Measurements from ENCODE around the gene ZBTB45. TPM values are rescaled to one million over a fixed set of nuclear protein-coding genes. Genes with fewer than 3 reads are reported as not detected.
A peak's percentile ranks its signal among the peaks of the same experiment; 100 is the strongest.
"Not testable (repeated sequence)": the region's sequence is repeated elsewhere in the genome, so short reads cannot be mapped to it uniquely, and the experiment has no call there.

ZBTB45 gene
- total RNA-seq, 1 donor = 4.7 TPM

DNA sequence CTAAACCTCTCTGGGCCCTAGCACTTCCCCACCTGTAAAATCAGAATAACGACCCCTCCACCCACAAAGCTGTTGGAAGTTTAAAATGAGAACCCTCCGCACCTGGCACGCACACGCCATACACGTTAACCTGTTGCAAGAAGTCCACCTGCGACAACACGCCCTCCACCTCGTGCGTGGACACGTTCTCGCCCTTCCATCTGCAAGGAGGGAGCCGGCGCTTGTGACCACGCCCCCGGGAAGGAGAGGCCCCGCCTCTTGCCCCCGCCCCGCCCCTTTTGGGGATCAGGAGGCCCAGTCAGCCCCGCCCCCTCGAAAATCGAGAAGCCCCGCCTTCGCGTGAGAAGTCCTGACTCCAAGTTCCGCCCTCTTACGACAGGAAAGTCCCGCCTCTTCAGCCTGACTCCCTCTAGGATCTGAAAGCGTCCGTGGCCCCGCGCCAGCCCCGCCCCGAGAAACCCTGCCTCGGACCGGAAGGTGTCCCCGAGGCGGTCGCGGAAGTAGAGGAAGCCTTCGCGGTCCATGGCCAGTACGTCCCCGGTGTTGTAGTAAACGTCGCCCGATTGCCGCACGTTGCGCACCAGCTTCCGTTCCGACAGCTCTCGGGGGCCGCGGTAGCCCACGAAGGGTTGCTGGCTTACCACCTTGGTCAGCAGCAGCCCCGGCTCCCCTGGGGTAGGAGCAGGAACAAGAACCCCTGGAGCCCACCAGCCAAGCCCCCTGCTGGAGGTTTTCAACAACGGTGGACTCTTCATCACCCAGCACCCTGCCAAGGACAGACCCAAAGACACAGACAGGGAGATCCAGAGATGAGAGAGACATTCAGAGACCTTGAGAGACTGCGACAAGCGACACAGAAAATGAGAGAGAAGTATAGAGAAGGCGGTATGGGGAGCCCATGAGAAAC, 20.3 kb downstream of the ZBTB45 start:
- peak overlapping the region; percentile 74 for H3K4me3 ChIP-seq (ENCODE audit: low read depth, low read length)
- peak; percentile 98 for DNase-seq (ENCODE audit: low read depth)
- TF ChIP-seq CTCF (IDR thresholded peaks at IDR 0.05; ENCODE audit: insufficient read depth, low read depth, low read length) = peak; percentile 51

DNA sequence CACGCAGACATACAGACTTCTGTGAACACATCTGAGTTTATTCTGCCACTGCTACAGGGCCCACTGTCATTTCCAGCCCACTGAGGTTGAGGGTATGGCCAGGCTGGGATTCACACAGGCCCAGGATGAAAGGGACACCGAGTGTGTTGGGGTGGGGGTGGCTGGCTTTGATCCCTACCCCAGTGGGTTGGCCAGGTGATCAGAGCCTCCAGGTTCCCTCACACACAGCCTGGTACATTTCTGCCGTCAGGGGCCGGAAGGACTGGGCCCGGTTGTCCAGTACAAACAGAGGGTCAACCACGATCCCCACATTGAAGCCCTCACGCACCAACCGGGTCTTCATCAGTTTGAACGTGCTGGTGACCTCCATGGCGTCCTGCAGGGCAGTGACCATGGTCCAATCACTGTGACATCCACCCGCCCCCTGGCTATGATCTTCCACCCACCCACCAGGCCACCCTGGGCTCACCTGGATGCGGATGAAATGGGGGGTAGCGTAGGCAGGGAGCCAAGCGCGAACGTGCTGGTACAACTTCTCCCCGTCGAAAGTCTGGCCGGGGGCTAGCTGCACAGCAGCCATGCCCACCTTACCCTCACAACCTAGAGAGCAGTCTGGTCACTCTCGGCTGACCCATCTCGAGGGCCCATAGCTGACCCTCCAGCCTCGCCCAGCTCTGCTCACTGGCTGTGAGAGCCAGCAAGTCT, 21.1 kb downstream of the ZBTB45 start:
- DNase-seq (ENCODE audit: low read depth) = no peak
- H3K4me3 ChIP-seq (ENCODE audit: low read depth, low read length) = peak overlapping the region; percentile 74
- no peak for TF ChIP-seq CTCF (IDR thresholded peaks at IDR 0.05; ENCODE audit: insufficient read depth, low read depth, low read length)

GRCh38 chr19:58497634-58498170, 21.9 kb downstream of the ZBTB45 start:
- H3K4me3 ChIP-seq (ENCODE audit: low read depth, low read length) = no peak overlapping the region
- DNase-seq (ENCODE audit: low read depth) = no peak
- no peak for TF ChIP-seq CTCF (IDR thresholded peaks at IDR 0.05; ENCODE audit: insufficient read depth, low read depth, low read length)

DNA sequence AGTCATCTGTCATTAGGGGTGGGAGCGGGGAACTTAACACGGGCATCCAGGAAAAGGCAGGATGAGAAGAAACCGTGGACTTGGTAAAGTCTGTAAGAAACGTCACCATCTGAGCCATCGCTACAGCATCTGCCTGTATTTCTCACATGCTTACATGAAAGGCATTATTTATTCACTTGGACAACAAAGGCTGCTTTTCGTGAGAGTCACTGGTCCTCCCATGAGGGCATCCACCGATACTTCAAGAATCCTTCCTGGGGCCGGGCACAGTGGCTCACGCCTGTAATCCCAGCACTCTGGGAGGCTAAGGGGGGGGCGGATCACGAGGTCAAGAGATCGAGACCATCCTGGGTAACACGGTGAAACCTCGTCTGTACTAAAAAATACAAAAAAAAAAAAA, 27.3 kb downstream of the ZBTB45 start:
- no peak for DNase-seq (ENCODE audit: low read depth)
- no peak for TF ChIP-seq CTCF (IDR thresholded peaks at IDR 0.05; ENCODE audit: insufficient read depth, low read depth, low read length)
- no peak overlapping the region for H3K4me3 ChIP-seq (ENCODE audit: low read depth, low read length)

DNA sequence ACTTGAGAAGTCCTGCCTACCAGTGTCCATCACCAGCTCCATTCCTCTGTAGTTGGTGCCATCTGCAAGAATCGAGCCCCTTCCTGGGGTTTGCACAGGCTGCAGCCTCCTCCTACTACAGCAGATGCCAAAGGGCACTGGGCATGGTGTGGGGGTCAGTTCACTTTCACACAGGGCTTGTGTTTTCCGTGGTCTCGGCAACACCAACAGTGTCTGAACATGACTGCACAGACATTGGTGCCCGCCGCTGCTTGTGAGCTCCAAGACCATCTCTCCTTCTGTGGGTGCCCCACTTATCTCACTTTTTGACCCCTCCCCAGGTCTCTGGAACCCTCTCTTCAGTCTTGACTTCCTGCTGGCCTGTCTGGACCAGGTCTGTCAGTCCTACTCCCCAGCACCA, 28.2 kb downstream of the ZBTB45 start:
- no peak for TF ChIP-seq CTCF (IDR thresholded peaks at IDR 0.05; ENCODE audit: insufficient read depth, low read depth, low read length)
- H3K4me3 ChIP-seq (ENCODE audit: low read depth, low read length) = no peak overlapping the region
- DNase-seq (ENCODE audit: low read depth) = no peak

DNA sequence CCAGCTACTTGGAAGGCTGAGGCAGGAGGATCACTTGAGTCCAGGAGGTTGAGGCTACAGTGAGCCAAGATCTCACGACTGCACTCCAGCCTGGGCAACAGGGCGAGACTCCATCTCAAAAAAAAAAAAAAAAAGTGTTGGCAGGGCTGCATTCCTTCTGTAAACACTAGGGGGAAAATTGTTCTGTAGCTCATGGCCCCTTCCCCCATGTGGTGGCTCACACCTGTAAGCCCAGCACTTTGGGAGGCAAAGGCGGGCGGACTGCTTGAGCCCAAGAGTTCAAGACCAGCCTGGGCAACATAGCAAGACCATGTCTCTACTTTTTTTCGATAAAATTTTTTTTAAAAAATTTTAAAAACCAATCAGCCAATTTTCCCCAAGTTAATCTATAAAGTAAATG, 35.3 kb downstream of the ZBTB45 start:
- not testable (repeated sequence) for H3K4me3 ChIP-seq (ENCODE audit: low read depth, low read length); DNase-seq (ENCODE audit: low read depth)

- H3K4me3 ChIP-seq (ENCODE audit: low read depth, low read length) = no peak overlapping the region
- TF ChIP-seq CTCF (IDR thresholded peaks at IDR 0.05; ENCODE audit: insufficient read depth, low read depth, low read length) = no peak
- DNase-seq (ENCODE audit: low read depth) = no peak
These were observed 35.8 kb downstream of the ZBTB45 start for GRCh38 chr19:58483776-58484175.
